K562 (cell line): Measurements from ENCODE around the gene ZNF865.

Experiments used
- BRF1 ChIP-seq: IDR thresholded peaks from 3 replicates; pipeline ENCODE4 v1.6.1; 2011; ENCODE audit warnings: borderline replicate concordance, mild to moderate bottlenecking; ENCODE audit not compliant: insufficient read length; ENCODE audit errors: extremely low read depth
- CHD2 ChIP-seq: IDR thresholded peaks from 2 replicates; pipeline ENCODE4 v1.6.1; 2011; ENCODE audit warnings: low read depth, low read length
- CTCF ChIP-seq, 3 experiments: IDR thresholded peaks in 2 of 3; conservative IDR thresholded peaks in 1 of 3; 2 replicates each; pipeline ENCODE4 v1.5.1; 2011 to 2012; ENCODE audit warnings: low read length in 3 of 3, mild to moderate bottlenecking in 3 of 3, control low read depth in 2 of 3, improper control_type of control experiment in 1 of 3, inconsistent platforms in 1 of 3, low read depth in 1 of 3, mixed read lengths in 1 of 3, moderate library complexity in 1 of 3; ENCODE audit not compliant: insufficient read depth in 2 of 3
- JUND ChIP-seq, 2 experiments: IDR thresholded peaks; 2 replicates in 1 of 2; 3 replicates in 1 of 2; pipeline ENCODE4 v1.6.1; 2011; ENCODE audit warnings: borderline replicate concordance in 2 of 2, low read depth in 2 of 2, low read length in 2 of 2, improper control_type of control experiment in 1 of 2, missing biosample characterization in 1 of 2, missing genetic modification characterization in 1 of 2, missing genetic modification reagents in 1 of 2
- KLF1 ChIP-seq: fragments of 450-650 bp; IDR thresholded peaks from 2 replicates; pipeline ENCODE4 v1.6.1; 2016; ENCODE audit warnings: missing genetic modification characterization, missing compliant biosample characterization
- MNT ChIP-seq, 2 experiments: fragments of 450-650 bp; conservative IDR thresholded peaks; 2 replicates each; pipeline ENCODE4 v1.6.1; 2017; ENCODE audit warnings: mild to moderate bottlenecking in 2 of 2, moderate library complexity in 2 of 2
- POLR2AphosphoS5 ChIP-seq: IDR thresholded peaks from 2 replicates; pipeline ENCODE4 v1.6.1; 2011; ENCODE audit warnings: mild to moderate bottlenecking, low read depth, low read length, moderate library complexity; ENCODE audit not compliant: control insufficient read depth, insufficient read depth
- PRMT5 ChIP-seq: sonication (generic); formaldehyde crosslinking; IDR thresholded peaks from 2 replicates; pipeline ENCODE4 v1.5.0; 2020; ENCODE audit warnings: missing genetic modification reagents
- USF1 ChIP-seq: sonication (generic); formaldehyde crosslinking; IDR thresholded peaks from 2 replicates; pipeline ENCODE4 v1.9.0; 2022; ENCODE audit warnings: mild to moderate bottlenecking, missing genetic modification reagents
- ZNF146 ChIP-seq: IDR thresholded peaks from one replicate; pipeline ENCODE4 v1.6.1; 2018; ENCODE audit warnings: missing compliant biosample characterization; ENCODE audit not compliant: unreplicated experiment
- ZNF644 ChIP-seq: fragments of 200-800 bp; sonication (Bioruptor generic); IDR thresholded peaks from 2 replicates; pipeline ENCODE4 v1.6.1; 2016; ENCODE audit warnings: low read depth, missing genetic modification characterization, missing compliant biosample characterization

GRCh38 chr19:55609326-55609725 is 3.9 kb downstream of the ZNF865 start:
- TF ChIP-seq USF1 (CRISPR knock-in tag) = no peak
- no peak for TF ChIP-seq ZNF146 (CRISPR knock-in tag)
- no peak for TF ChIP-seq JUND (IDR thresholded peaks at IDR 0.05; ENCODE audit: borderline replicate concordance, low read depth, low read length)
- no peak for TF ChIP-seq JUND (tag; IDR thresholded peaks at IDR 0.05; ENCODE audit: borderline replicate concordance, low read depth, low read length)
- no peak for TF ChIP-seq CHD2
- no peak for TF ChIP-seq POLR2AphosphoS5
- no peak for TF ChIP-seq CTCF (IDR thresholded peaks at IDR 0.05 in 2 of 3, conservative IDR thresholded peaks at IDR 0.05 in 1 of 3; ENCODE audit: insufficient read depth in 2 of 3, low read depth in 1 of 3, low read length in 3 of 3)
- TF ChIP-seq MNT (conservative IDR thresholded peaks at IDR 0.05) = no peak
- TF ChIP-seq BRF1 = no peak
- TF ChIP-seq PRMT5 (CRISPR knock-in tag) = no peak
- TF ChIP-seq ZNF644 (tag) = no peak
- TF ChIP-seq KLF1 (tag) = no peak
